GM23338 (cell line): Measurements from ENCODE around the gene TNC. TPM values are rescaled to one million over a fixed set of nuclear protein-coding genes. Genes with fewer than 3 reads are reported as not detected.

Experiments
- ATAC-seq: fragments of 200-7000 bp; cut with Tn5 transposase; 3 replicates; pipeline ENCODE4 v1.9.1; 2020
- DNase-seq: peaks from one replicate; pipeline ENCODE4 v3.0.0-alpha.2; 2015; ENCODE audit warnings: low spot score
- H2AFZ ChIP-seq: fragments of 200-600 bp; sonication (generic); 2 replicates; pipeline ENCODE4 v1.8.0; 2016; ENCODE audit warnings: antibody characterized with exemption, mild to moderate bottlenecking, moderate library complexity
- H3F3A ChIP-seq: fragments of 200-600 bp; sonication (generic); replicated peaks from 2 replicates; pipeline ENCODE4 v1.8.0; 2017; ENCODE audit warnings: antibody characterized with exemption, mixed run types, low read depth
- H3K27ac ChIP-seq: fragments of 200-600 bp; sonication (generic); 2 replicates; pipeline ENCODE4 v1.6.1; 2016; ENCODE audit warnings: low read depth
- H3K27me3 ChIP-seq: fragments of 200-600 bp; sonication (generic); 2 replicates; pipeline ENCODE4 v1.8.0; 2016; ENCODE audit warnings: mild to moderate bottlenecking, mixed run types, moderate library complexity; ENCODE audit not compliant: insufficient read depth
- H3K36me3 ChIP-seq: fragments of 200-600 bp; sonication (generic); 2 replicates; pipeline ENCODE4 v1.8.0; 2016; ENCODE audit warnings: mild to moderate bottlenecking; ENCODE audit not compliant: insufficient read depth
- H3K4me1 ChIP-seq: fragments of 200-600 bp; sonication (generic); 2 replicates; pipeline ENCODE4 v1.8.0; 2016; ENCODE audit warnings: mild to moderate bottlenecking, moderate library complexity; ENCODE audit not compliant: insufficient read depth
- H3K4me2 ChIP-seq: fragments of 200-600 bp; sonication (generic); 2 replicates; pipeline ENCODE4 v1.7.1; 2017; ENCODE audit warnings: mixed run types
- H3K4me3 ChIP-seq: fragments of 200-600 bp; sonication (generic); 2 replicates; pipeline ENCODE4 v1.6.1; 2016; ENCODE audit warnings: mixed run types
- H3K79me2 ChIP-seq: fragments of 200-600 bp; sonication (generic); replicated peaks from 2 replicates; pipeline ENCODE4 v1.8.0; 2017; ENCODE audit warnings: mild to moderate bottlenecking; ENCODE audit not compliant: insufficient read depth
- H3K9me2 ChIP-seq: fragments of 200-600 bp; sonication (generic); 2 replicates; pipeline ENCODE4 v1.8.0; 2017; ENCODE audit not compliant: insufficient read depth
- H4K20me1 ChIP-seq: fragments of 200-600 bp; sonication (generic); replicated peaks from 2 replicates; pipeline ENCODE4 v1.8.0; 2017; ENCODE audit warnings: mild to moderate bottlenecking; ENCODE audit not compliant: insufficient read depth
- H3K27ac Mint-ChIP-seq: 2 replicates; pipeline ENCODE4 v1.8.0; 2020; ENCODE audit warnings: inconsistent platforms, mild to moderate bottlenecking, moderate library complexity, mixed read lengths
- H3K27me3 Mint-ChIP-seq: 3 replicates; pipeline ENCODE4 v1.8.0; 2022; ENCODE audit warnings: low read depth, mild to moderate bottlenecking, moderate library complexity, mixed read lengths, inconsistent platforms; ENCODE audit not compliant: insufficient read depth, poor library complexity
- H3K36me3 Mint-ChIP-seq: 3 replicates; pipeline ENCODE4 v1.8.0; 2021; ENCODE audit warnings: low read depth, mild to moderate bottlenecking, inconsistent platforms, moderate library complexity, mixed read lengths
- H3K4me1 Mint-ChIP-seq: 3 replicates; pipeline ENCODE4 v1.8.0; 2020; ENCODE audit warnings: mild to moderate bottlenecking, inconsistent platforms, mixed read lengths
- H3K4me3 Mint-ChIP-seq: 3 replicates; pipeline ENCODE4 v1.8.0; 2021; ENCODE audit warnings: moderate library complexity, mild to moderate bottlenecking, inconsistent platforms, mixed read lengths
- H3K9me3 Mint-ChIP-seq: 3 replicates; pipeline ENCODE4 v1.8.0; 2020; ENCODE audit warnings: moderate library complexity, mild to moderate bottlenecking, inconsistent platforms, mixed read lengths
- NANOG ChIP-seq: IDR thresholded peaks from 2 replicates; pipeline ENCODE4 v1.6.1; 2016; ENCODE audit warnings: antibody characterized with exemption, borderline replicate concordance
- polyA plus RNA-seq: library from polyadenylated mRNA; unstranded; fragments of >200 nt; fragmentation: Nextera tagmentation; extraction: Ambion mirVana; gene quantifications from 2 replicates; pipeline ENCODE4 v1.2.1, GENCODE V29; 2016
- total RNA-seq: library from RNA; depleted of rRNA; stranded (reverse); fragments of >200 nt; shearing (Covaris generic); gene quantifications from 2 replicates; pipeline ENCODE4 v1.2.3, GENCODE V29; 2014
- TF ChIP-seq, protein P1 (sequence below), 2 experiments: fragments of 200-600 bp in 1 of 2; sonication (generic) in 1 of 2; conservative IDR thresholded peaks; 2 replicates each; pipeline versions ENCODE4 v1.5.1 to v1.6.1; 2016 to 2017; ENCODE audit warnings: antibody characterized with exemption in 2 of 2, low read depth in 2 of 2, mild to moderate bottlenecking in 2 of 2, moderate library complexity in 1 of 2
- TF ChIP-seq, protein P2 (sequence below): IDR thresholded peaks from one replicate; pipeline ENCODE4 v1.6.1; 2018; ENCODE audit warnings: antibody characterized with exemption; ENCODE audit not compliant: unreplicated experiment
- TF ChIP-seq, protein P3 (sequence below): fragments of 250-450 bp; sonication (Bioruptor Pico); IDR thresholded peaks from 2 replicates; pipeline ENCODE4 v1.5.0; 2020; ENCODE audit warnings: mild to moderate bottlenecking, moderate library complexity

TNC gene
- total and polyA plus RNA-seq, 2 experiments from 2014 or later, result 0.89 to 2.7 TPM

DNA sequence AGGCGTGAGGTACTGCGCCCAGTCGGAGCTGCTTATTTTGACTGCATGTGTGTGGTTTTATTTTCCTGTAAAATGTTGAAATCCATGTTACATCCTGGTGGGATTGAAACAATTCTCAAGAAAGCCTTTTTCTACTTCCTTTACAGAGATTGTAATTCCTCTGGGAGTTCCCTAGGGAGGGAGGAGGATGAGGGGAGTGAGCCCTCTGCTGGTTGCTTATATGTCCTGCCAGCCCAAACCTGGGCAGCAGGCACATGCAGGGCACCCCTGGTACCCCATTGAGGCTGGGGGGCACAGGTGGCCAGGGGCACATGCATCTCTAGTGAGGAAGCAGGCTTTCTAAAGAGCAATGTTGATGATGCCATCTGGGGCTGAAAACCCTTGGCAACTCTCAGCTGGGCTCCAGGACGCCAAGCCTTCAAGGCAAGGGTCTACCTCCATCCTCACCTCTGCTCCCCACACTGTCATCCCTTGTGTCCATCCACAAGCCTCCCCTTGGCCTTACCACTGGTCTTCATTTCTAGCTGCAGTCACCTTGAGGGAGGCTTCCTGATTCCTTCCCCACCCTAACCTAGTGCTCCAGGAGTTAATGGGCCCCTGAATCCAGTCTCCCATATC, 102.8 kb downstream of the TNC start:
- Histone ChIP-seq H3F3A (no peaks in the 10 kb centered on the region), H4K20me1 (no peaks in the 10 kb centered on the region), H2AFZ (no peak overlapping the region), H3K79me2 (no peaks in the 10 kb centered on the region), H3K36me3 (no peaks in the 10 kb centered on the region), H3K4me1 (no peaks in the 10 kb centered on the region), H3K4me3 (no peak overlapping the region), H3K27ac (no peak overlapping the region), H3K9me2 (no peaks in the 10 kb centered on the region), H3K27me3 (0 out of 2 replicates have a peak, but pooled peaks cover 6% of the 10 kb centered on the region), H3K4me2 (no peak overlapping the region)
- Mint-ChIP-seq H3K27me3 (peaks cover 4% of the 10 kb centered on the region), H3K27ac (no peak overlapping the region), H3K9me3 (no peaks in the 10 kb centered on the region), H3K4me3 (no peak overlapping the region), H3K36me3 (no peaks in the 10 kb centered on the region), H3K4me1 (no peaks in the 10 kb centered on the region)
- TF ChIP-seq, protein P1, sequence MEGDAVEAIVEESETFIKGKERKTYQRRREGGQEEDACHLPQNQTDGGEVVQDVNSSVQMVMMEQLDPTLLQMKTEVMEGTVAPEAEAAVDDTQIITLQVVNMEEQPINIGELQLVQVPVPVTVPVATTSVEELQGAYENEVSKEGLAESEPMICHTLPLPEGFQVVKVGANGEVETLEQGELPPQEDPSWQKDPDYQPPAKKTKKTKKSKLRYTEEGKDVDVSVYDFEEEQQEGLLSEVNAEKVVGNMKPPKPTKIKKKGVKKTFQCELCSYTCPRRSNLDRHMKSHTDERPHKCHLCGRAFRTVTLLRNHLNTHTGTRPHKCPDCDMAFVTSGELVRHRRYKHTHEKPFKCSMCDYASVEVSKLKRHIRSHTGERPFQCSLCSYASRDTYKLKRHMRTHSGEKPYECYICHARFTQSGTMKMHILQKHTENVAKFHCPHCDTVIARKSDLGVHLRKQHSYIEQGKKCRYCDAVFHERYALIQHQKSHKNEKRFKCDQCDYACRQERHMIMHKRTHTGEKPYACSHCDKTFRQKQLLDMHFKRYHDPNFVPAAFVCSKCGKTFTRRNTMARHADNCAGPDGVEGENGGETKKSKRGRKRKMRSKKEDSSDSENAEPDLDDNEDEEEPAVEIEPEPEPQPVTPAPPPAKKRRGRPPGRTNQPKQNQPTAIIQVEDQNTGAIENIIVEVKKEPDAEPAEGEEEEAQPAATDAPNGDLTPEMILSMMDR (conservative IDR thresholded peaks at IDR 0.05; ENCODE audit: low read depth in 2 of 2), result peak; percentile 81
- TF ChIP-seq, protein P2, sequence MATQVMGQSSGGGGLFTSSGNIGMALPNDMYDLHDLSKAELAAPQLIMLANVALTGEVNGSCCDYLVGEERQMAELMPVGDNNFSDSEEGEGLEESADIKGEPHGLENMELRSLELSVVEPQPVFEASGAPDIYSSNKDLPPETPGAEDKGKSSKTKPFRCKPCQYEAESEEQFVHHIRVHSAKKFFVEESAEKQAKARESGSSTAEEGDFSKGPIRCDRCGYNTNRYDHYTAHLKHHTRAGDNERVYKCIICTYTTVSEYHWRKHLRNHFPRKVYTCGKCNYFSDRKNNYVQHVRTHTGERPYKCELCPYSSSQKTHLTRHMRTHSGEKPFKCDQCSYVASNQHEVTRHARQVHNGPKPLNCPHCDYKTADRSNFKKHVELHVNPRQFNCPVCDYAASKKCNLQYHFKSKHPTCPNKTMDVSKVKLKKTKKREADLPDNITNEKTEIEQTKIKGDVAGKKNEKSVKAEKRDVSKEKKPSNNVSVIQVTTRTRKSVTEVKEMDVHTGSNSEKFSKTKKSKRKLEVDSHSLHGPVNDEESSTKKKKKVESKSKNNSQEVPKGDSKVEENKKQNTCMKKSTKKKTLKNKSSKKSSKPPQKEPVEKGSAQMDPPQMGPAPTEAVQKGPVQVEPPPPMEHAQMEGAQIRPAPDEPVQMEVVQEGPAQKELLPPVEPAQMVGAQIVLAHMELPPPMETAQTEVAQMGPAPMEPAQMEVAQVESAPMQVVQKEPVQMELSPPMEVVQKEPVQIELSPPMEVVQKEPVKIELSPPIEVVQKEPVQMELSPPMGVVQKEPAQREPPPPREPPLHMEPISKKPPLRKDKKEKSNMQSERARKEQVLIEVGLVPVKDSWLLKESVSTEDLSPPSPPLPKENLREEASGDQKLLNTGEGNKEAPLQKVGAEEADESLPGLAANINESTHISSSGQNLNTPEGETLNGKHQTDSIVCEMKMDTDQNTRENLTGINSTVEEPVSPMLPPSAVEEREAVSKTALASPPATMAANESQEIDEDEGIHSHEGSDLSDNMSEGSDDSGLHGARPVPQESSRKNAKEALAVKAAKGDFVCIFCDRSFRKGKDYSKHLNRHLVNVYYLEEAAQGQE, result no peak
- ATAC-seq (peak; percentile 95), DNase-seq (peak; percentile 81)

DNA sequence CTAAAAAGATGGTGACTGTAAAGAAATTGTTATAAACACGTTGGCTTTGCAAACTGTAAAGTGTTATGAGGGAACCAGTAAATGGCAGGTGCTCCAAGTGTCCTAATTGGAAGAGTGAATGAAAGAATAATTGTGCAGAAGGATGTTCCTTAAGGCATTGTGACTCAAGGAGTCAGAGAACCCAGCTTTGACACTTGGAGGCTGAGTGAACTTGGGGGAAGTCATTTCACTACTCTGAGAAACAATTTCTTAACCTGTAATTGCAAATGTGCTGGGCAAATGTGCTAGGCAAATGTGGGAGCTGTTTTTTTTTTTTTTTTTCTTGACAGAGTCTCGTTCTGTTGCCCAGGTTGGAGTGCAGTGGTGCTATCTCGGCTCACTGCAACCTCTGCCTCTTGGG, 103.5 kb downstream of the TNC start:
- H3K4me1 ChIP-seq, result no peaks in the 10 kb centered on the region
- H3K4me2 ChIP-seq, result no peak overlapping the region
- H3K4me3 ChIP-seq, result no peak overlapping the region
- no peaks in the 10 kb centered on the region for H4K20me1 ChIP-seq
- H3K27ac Mint-ChIP-seq, result no peak overlapping the region
- H3K4me3 Mint-ChIP-seq, result no peak overlapping the region
- H3K4me1 Mint-ChIP-seq, result no peaks in the 10 kb centered on the region
- H3K27ac ChIP-seq, result no peak overlapping the region
- H3F3A ChIP-seq, result no peaks in the 10 kb centered on the region
- peaks cover 4% of the 10 kb centered on the region for H3K27me3 Mint-ChIP-seq
- DNase-seq, result no peak
- H3K9me2 ChIP-seq, result no peaks in the 10 kb centered on the region
- ATAC-seq, result no peak
- H3K36me3 Mint-ChIP-seq, result no peaks in the 10 kb centered on the region
- peaks cover 9% of the 10 kb centered on the region; the same call in 1 of the 2 replicates for H3K27me3 ChIP-seq
- no peaks in the 10 kb centered on the region for H3K36me3 ChIP-seq
- no peaks in the 10 kb centered on the region for H3K9me3 Mint-ChIP-seq
- no peaks in the 10 kb centered on the region for H3K79me2 ChIP-seq
- H2AFZ ChIP-seq, result no peak overlapping the region
- TF ChIP-seq NANOG, result no peak
- TF ChIP-seq, protein P3, sequence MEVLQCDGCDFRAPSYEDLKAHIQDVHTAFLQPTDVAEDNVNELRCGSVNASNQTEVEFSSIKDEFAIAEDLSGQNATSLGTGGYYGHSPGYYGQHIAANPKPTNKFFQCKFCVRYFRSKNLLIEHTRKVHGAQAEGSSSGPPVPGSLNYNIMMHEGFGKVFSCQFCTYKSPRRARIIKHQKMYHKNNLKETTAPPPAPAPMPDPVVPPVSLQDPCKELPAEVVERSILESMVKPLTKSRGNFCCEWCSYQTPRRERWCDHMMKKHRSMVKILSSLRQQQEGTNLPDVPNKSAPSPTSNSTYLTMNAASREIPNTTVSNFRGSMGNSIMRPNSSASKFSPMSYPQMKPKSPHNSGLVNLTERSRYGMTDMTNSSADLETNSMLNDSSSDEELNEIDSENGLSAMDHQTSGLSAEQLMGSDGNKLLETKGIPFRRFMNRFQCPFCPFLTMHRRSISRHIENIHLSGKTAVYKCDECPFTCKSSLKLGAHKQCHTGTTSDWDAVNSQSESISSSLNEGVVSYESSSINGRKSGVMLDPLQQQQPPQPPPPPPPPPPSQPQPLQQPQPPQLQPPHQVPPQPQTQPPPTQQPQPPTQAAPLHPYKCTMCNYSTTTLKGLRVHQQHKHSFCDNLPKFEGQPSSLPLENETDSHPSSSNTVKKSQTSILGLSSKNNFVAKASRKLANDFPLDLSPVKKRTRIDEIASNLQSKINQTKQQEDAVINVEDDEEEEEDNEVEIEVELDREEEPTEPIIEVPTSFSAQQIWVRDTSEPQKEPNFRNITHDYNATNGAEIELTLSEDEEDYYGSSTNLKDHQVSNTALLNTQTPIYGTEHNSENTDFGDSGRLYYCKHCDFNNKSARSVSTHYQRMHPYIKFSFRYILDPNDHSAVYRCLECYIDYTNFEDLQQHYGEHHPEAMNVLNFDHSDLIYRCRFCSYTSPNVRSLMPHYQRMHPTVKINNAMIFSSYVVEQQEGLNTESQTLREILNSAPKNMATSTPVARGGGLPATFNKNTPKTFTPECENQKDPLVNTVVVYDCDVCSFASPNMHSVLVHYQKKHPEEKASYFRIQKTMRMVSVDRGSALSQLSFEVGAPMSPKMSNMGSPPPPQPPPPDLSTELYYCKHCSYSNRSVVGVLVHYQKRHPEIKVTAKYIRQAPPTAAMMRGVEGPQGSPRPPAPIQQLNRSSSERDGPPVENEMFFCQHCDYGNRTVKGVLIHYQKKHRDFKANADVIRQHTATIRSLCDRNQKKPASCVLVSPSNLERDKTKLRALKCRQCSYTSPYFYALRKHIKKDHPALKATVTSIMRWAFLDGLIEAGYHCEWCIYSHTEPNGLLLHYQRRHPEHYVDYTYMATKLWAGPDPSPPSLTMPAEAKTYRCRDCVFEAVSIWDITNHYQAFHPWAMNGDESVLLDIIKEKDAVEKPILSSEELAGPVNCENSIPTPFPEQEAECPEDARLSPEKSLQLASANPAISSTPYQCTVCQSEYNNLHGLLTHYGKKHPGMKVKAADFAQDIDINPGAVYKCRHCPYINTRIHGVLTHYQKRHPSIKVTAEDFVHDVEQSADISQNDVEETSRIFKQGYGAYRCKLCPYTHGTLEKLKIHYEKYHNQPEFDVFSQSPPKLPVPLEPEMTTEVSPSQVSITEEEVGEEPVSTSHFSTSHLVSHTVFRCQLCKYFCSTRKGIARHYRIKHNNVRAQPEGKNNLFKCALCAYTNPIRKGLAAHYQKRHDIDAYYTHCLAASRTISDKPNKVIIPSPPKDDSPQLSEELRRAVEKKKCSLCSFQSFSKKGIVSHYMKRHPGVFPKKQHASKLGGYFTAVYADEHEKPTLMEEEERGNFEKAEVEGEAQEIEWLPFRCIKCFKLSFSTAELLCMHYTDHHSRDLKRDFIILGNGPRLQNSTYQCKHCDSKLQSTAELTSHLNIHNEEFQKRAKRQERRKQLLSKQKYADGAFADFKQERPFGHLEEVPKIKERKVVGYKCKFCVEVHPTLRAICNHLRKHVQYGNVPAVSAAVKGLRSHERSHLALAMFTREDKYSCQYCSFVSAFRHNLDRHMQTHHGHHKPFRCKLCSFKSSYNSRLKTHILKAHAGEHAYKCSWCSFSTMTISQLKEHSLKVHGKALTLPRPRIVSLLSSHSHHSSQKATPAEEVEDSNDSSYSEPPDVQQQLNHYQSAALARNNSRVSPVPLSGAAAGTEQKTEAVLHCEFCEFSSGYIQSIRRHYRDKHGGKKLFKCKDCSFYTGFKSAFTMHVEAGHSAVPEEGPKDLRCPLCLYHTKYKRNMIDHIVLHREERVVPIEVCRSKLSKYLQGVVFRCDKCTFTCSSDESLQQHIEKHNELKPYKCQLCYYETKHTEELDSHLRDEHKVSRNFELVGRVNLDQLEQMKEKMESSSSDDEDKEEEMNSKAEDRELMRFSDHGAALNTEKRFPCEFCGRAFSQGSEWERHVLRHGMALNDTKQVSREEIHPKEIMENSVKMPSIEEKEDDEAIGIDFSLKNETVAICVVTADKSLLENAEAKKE, result no peak
- TF ChIP-seq, protein P2, result no peak
